Liver (tissue), 9 donors: ENCODE results near the gene FOLR3. TPM values are rescaled to one million over a fixed set of nuclear protein-coding genes. Genes with fewer than 3 reads are reported as not detected.

Experiments
- DNase-seq: peaks from one replicate; pipeline ENCODE4 v3.0.0-alpha.2; 2017; ENCODE audit warnings: low spot score
- H3K27ac ChIP-seq, 2 donors: one replicate each; pipeline ENCODE4 v1.7.0; 2013; ENCODE audit warnings: inconsistent platforms in 2 of 2, low read length in 2 of 2, control low read depth in 1 of 2, low read depth in 1 of 2, mild to moderate bottlenecking in 1 of 2
- H3K27me3 ChIP-seq, 4 donors: one replicate each; pipeline versions ENCODE4 v1.6.1 to v1.7.0; 2013; ENCODE audit warnings: low read length in 3 of 4, inconsistent platforms in 1 of 4, mild to moderate bottlenecking in 1 of 4, moderate library complexity in 1 of 4; ENCODE audit not compliant: control insufficient read depth in 4 of 4, insufficient read depth in 4 of 4
- H3K36me3 ChIP-seq, 4 donors: one replicate each; pipeline versions ENCODE4 v1.6.1 to v1.7.0; 2013; ENCODE audit warnings: low read length in 3 of 4, mild to moderate bottlenecking in 3 of 4, low read depth in 1 of 4, moderate library complexity in 1 of 4; ENCODE audit not compliant: control insufficient read depth in 4 of 4, insufficient read depth in 3 of 4
- H3K4me1 ChIP-seq, 4 donors: one replicate each; pipeline versions ENCODE4 v1.6.1 to v1.7.0; 2013; ENCODE audit warnings: low read length in 3 of 4, mild to moderate bottlenecking in 3 of 4, moderate library complexity in 1 of 4; ENCODE audit not compliant: control insufficient read depth in 4 of 4, insufficient read depth in 4 of 4
- H3K4me3 ChIP-seq, 3 donors: one replicate each; pipeline versions ENCODE4 v1.6.1 to v1.7.0; 2013; ENCODE audit warnings: low read length in 3 of 3, control low read depth in 1 of 3, low read depth in 1 of 3, mild to moderate bottlenecking in 1 of 3
- H3K9ac ChIP-seq, 2 donors: one replicate each; pipeline ENCODE4 v1.7.0; 2013; ENCODE audit warnings: low read length in 2 of 2, mild to moderate bottlenecking in 2 of 2, moderate library complexity in 2 of 2, control low read depth in 1 of 2, low read depth in 1 of 2
- H3K9me3 ChIP-seq, 4 donors: one replicate each; pipeline versions ENCODE4 v1.6.1 to v1.7.0; 2013; ENCODE audit warnings: low read length in 3 of 4; ENCODE audit not compliant: control insufficient read depth in 4 of 4
- ATF3 ChIP-seq: IDR thresholded peaks from 2 replicates; pipeline ENCODE4 v1.6.1; 2016; ENCODE audit warnings: antibody characterized with exemption
- EGR1 ChIP-seq, 2 donors: IDR thresholded peaks; 2 replicates each; pipeline ENCODE4 v1.6.1; 2016 to 2018; ENCODE audit warnings: antibody characterized with exemption in 2 of 2, low read depth in 2 of 2
- FOXA1 ChIP-seq: IDR thresholded peaks from 2 replicates; pipeline ENCODE4 v1.6.1; 2016; ENCODE audit warnings: antibody characterized with exemption
- FOXA2 ChIP-seq: IDR thresholded peaks from 2 replicates; pipeline ENCODE4 v1.6.1; 2016; ENCODE audit warnings: antibody characterized with exemption
- GABPA ChIP-seq, 2 donors: IDR thresholded peaks in 1 of 2; conservative IDR thresholded peaks in 1 of 2; 2 replicates each; pipeline ENCODE4 v1.6.1; 2016; ENCODE audit warnings: antibody characterized with exemption in 2 of 2, mild to moderate bottlenecking in 1 of 2, moderate library complexity in 1 of 2
- HNF4A ChIP-seq, 2 donors: conservative IDR thresholded peaks; 2 replicates each; pipeline ENCODE4 v1.6.1; 2016; ENCODE audit warnings: antibody characterized with exemption in 2 of 2, mild to moderate bottlenecking in 2 of 2
- HNF4G ChIP-seq: IDR thresholded peaks from 2 replicates; pipeline ENCODE4 v1.6.1; 2016; ENCODE audit warnings: antibody characterized with exemption
- JUND ChIP-seq, 2 donors: IDR thresholded peaks; 2 replicates each; pipeline ENCODE4 v1.6.1; 2016; ENCODE audit warnings: antibody characterized with exemption in 2 of 2
- MAX ChIP-seq: IDR thresholded peaks from 2 replicates; pipeline ENCODE4 v1.6.1; 2016; ENCODE audit warnings: antibody characterized with exemption
- NR2F2 ChIP-seq: IDR thresholded peaks from 2 replicates; pipeline ENCODE4 v1.6.1; 2016; ENCODE audit warnings: antibody characterized with exemption
- RAD21 ChIP-seq, 2 donors: IDR thresholded peaks; 2 replicates each; pipeline ENCODE4 v1.6.1; 2016; ENCODE audit warnings: antibody characterized with exemption in 2 of 2, mild to moderate bottlenecking in 2 of 2
- RXRA ChIP-seq, 2 donors: IDR thresholded peaks; 2 replicates each; pipeline ENCODE4 v1.6.1; 2017 to 2018; ENCODE audit warnings: antibody characterized with exemption in 2 of 2, mild to moderate bottlenecking in 1 of 2
- SP1 ChIP-seq: IDR thresholded peaks from 2 replicates; pipeline ENCODE4 v1.6.1; 2018; ENCODE audit warnings: antibody characterized with exemption, mild to moderate bottlenecking
- TAF1 ChIP-seq: conservative IDR thresholded peaks from 2 replicates; pipeline ENCODE4 v1.6.1; 2016; ENCODE audit warnings: antibody characterized with exemption, mild to moderate bottlenecking
- YY1 ChIP-seq: IDR thresholded peaks from 2 replicates; pipeline ENCODE4 v1.6.1; 2016; ENCODE audit warnings: antibody characterized with exemption, mild to moderate bottlenecking
- ZBTB33 ChIP-seq: IDR thresholded peaks from 2 replicates; pipeline ENCODE4 v1.6.1; 2016; ENCODE audit warnings: antibody characterized with exemption
- WGBS: extraction: QIAGEN DNeasy Blood & Tissue Kit; methylation state at CpG from one replicate; pipeline ENCODE4 v1.1.7; 2013; 5-methylcytosine and 5-hydroxymethylcytosine counted together
- polyA plus RNA-seq, 2 donors: library from polyadenylated mRNA; stranded (reverse) in 1 of 2; unstranded in 1 of 2; fragments of 200-250 nt in 1 of 2; fragments of >200 nt in 1 of 2; fragmentation: Nextera tagmentation in 1 of 2; extraction: Ambion mirVana in 1 of 2; gene quantifications; one replicate each; pipeline versions ENCODE4 v1.2.1 to v1.2.3, GENCODE V29; 2013 to 2015
- total RNA-seq, 2 donors: library from RNA; depleted of rRNA; stranded (reverse); fragments of >200 nt; gene quantifications; one replicate each; pipeline ENCODE4 v1.2.3, GENCODE V29; 2014
- TF ChIP-seq, protein P1 (sequence below): IDR thresholded peaks from 2 replicates; pipeline ENCODE4 v1.6.1; 2016; ENCODE audit warnings: antibody characterized with exemption, mild to moderate bottlenecking
- TF ChIP-seq, protein P2 (sequence below): fragments of 150-350 bp; IDR thresholded peaks from 2 replicates; pipeline ENCODE4 v1.5.1; 2017; ENCODE audit warnings: improper control_type of control experiment, low read depth, low read length; ENCODE audit not compliant: missing input control
- donor health status: healthy.
- donor health status: healthy.
- donor health status: healthy.
- donor health status: healthy.
- donor health status: healthy.

FOLR3 gene
- total and polyA plus RNA-seq, 4 donors, result 0.31 to 2.1 (median 0.86) TPM; not detected in 1

DNA sequence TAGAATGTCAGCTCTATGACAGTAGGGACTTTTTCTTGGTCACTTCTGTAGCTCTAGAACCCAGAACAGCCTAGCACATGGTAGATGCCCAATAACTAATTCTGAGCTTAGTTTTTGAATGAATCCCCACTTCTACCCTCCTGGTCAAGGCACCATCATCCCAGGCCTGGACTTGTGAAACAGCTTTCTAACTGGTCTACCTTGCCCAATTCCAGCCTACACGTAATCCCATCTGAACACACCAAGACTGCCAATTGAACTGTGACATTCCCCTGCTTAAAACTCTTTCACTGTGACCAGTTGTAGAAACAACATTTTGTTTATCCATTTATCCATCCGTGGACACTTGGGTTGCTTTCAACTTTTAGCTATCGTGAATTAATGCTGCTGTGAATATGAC lies 6.1 kb upstream of the FOLR3 start:
- 81% methylated on average over 3 of the region's 3 CpGs for WGBS
- TF ChIP-seq SP1 (no peak), FOXA2 (no peak), RXRA (IDR thresholded peaks at IDR 0.05) (no peak)
- no peaks in the 10 kb centered on the region for H3K36me3 ChIP-seq
- no peaks in the 10 kb centered on the region for H3K9me3 ChIP-seq
- no peak for DNase-seq
- H3K9ac ChIP-seq, result no peak overlapping the region
- H3K27ac ChIP-seq, result no peak overlapping the region
- H3K4me3 ChIP-seq, result no peak overlapping the region
- no peaks in the 10 kb centered on the region for H3K4me1 ChIP-seq
- no peaks in the 10 kb centered on the region for H3K27me3 ChIP-seq

DNA sequence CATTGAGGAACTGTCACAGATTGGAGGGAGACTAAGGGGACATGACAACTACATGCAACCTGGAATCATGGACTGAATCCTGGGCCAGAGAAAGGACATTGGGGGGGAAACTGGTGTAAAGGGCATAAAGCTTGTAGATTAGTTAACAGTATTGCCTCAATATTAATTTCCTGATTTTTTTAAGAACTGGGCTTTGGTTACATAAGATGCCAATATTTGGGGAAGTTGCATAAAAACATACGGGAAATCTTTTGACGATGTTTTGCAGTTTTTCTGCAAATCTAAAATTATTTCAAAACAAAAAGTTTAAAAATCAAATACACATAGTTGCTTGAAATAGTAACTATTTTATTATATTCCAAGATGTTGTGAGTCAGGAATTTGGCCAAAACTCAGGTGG lies 2.9 kb upstream of the FOLR3 start:
- Histone ChIP-seq H3K27ac (no peak overlapping the region), H3K36me3 (no peaks in the 10 kb centered on the region), H3K4me3 (no peak overlapping the region), H3K27me3 (no peaks in the 10 kb centered on the region), H3K9me3 (no peaks in the 10 kb centered on the region), H3K4me1 (no peaks in the 10 kb centered on the region), H3K9ac (no peak overlapping the region)
- TF ChIP-seq HNF4G, result no peak
- no peak for TF ChIP-seq NR2F2
- TF ChIP-seq TAF1, result no peak
- no peak for TF ChIP-seq EGR1 (IDR thresholded peaks at IDR 0.05; ENCODE audit: low read depth in 2 of 2)
- TF ChIP-seq RXRA (IDR thresholded peaks at IDR 0.05), result no peak
- no peak for TF ChIP-seq HNF4A (conservative IDR thresholded peaks at IDR 0.05)
- no peak for TF ChIP-seq RAD21 (IDR thresholded peaks at IDR 0.05)
- no peak for TF ChIP-seq MAX
- TF ChIP-seq FOXA1, result no peak
- no peak for TF ChIP-seq ZBTB33
- no peak for TF ChIP-seq ATF3
- TF ChIP-seq, protein P1, sequence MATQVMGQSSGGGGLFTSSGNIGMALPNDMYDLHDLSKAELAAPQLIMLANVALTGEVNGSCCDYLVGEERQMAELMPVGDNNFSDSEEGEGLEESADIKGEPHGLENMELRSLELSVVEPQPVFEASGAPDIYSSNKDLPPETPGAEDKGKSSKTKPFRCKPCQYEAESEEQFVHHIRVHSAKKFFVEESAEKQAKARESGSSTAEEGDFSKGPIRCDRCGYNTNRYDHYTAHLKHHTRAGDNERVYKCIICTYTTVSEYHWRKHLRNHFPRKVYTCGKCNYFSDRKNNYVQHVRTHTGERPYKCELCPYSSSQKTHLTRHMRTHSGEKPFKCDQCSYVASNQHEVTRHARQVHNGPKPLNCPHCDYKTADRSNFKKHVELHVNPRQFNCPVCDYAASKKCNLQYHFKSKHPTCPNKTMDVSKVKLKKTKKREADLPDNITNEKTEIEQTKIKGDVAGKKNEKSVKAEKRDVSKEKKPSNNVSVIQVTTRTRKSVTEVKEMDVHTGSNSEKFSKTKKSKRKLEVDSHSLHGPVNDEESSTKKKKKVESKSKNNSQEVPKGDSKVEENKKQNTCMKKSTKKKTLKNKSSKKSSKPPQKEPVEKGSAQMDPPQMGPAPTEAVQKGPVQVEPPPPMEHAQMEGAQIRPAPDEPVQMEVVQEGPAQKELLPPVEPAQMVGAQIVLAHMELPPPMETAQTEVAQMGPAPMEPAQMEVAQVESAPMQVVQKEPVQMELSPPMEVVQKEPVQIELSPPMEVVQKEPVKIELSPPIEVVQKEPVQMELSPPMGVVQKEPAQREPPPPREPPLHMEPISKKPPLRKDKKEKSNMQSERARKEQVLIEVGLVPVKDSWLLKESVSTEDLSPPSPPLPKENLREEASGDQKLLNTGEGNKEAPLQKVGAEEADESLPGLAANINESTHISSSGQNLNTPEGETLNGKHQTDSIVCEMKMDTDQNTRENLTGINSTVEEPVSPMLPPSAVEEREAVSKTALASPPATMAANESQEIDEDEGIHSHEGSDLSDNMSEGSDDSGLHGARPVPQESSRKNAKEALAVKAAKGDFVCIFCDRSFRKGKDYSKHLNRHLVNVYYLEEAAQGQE, result no peak
- TF ChIP-seq JUND (IDR thresholded peaks at IDR 0.05), result no peak
- no peak for TF ChIP-seq FOXA2
- no peak for TF ChIP-seq SP1
- TF ChIP-seq, protein P2, sequence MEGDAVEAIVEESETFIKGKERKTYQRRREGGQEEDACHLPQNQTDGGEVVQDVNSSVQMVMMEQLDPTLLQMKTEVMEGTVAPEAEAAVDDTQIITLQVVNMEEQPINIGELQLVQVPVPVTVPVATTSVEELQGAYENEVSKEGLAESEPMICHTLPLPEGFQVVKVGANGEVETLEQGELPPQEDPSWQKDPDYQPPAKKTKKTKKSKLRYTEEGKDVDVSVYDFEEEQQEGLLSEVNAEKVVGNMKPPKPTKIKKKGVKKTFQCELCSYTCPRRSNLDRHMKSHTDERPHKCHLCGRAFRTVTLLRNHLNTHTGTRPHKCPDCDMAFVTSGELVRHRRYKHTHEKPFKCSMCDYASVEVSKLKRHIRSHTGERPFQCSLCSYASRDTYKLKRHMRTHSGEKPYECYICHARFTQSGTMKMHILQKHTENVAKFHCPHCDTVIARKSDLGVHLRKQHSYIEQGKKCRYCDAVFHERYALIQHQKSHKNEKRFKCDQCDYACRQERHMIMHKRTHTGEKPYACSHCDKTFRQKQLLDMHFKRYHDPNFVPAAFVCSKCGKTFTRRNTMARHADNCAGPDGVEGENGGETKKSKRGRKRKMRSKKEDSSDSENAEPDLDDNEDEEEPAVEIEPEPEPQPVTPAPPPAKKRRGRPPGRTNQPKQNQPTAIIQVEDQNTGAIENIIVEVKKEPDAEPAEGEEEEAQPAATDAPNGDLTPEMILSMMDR, result no peak
- no peak for TF ChIP-seq YY1
- TF ChIP-seq GABPA (IDR thresholded peaks at IDR 0.05 in 1 of 2, conservative IDR thresholded peaks at IDR 0.05 in 1 of 2), result no peak
- DNase-seq, result no peak
- WGBS, result 62% methylated on average over 2 of the region's 2 CpGs
